GM12891 (cell line): ENCODE data around the gene CA12.

Source experiments
- POLR2A ChIP-seq: IDR thresholded peaks from 2 replicates; pipeline ENCODE4 v1.6.1; 2011; ENCODE audit warnings: low read depth, low read length, control low read depth
- POLR2AphosphoS5 ChIP-seq: IDR thresholded peaks from 2 replicates; pipeline ENCODE4 v1.6.1; 2011; ENCODE audit warnings: low read depth, low read length, control low read depth

- no peak for TF ChIP-seq POLR2A
- TF ChIP-seq POLR2AphosphoS5 = no peak
These were observed 69.4 kb downstream of the CA12 start for GRCh38 chr15:63312286-63312685.
